ENCODE measurements around the gene MAML2.

GRCh38 chr11:96331699-96332116 lies 11.3 kb downstream of the MAML2 start:
- no peak for TF ChIP-seq TAF7 (optimal IDR thresholded peaks at IDR 0.05; ENCODE audit: borderline replicate concordance, low read depth, low read length)
- TF ChIP-seq HDAC6 (IDR thresholded peaks at IDR 0.05; ENCODE audit: low read depth, low read length): no peak
- no peak for TF ChIP-seq CTCF (IDR thresholded peaks at IDR 0.05; ENCODE audit: control extremely low read depth in 1 of 3, insufficient read depth in 1 of 3, low read depth in 1 of 3, low read length in 3 of 3)
